GM18517 (cell line): Measurements from ENCODE around the gene TRIM15.
"Not testable (repeated sequence)": the region's sequence is repeated elsewhere in the genome, so short reads cannot be mapped to it uniquely, and the experiment has no call there.

Source experiments
- ATAC-seq: cut with Tn5 transposase; IDR thresholded peaks from one replicate; pipeline ENCODE4 v1.9.1; 2021; ENCODE audit warnings: mild to moderate bottlenecking, moderate library complexity; ENCODE audit not compliant: unreplicated experiment

Gene TRIM15

DNA sequence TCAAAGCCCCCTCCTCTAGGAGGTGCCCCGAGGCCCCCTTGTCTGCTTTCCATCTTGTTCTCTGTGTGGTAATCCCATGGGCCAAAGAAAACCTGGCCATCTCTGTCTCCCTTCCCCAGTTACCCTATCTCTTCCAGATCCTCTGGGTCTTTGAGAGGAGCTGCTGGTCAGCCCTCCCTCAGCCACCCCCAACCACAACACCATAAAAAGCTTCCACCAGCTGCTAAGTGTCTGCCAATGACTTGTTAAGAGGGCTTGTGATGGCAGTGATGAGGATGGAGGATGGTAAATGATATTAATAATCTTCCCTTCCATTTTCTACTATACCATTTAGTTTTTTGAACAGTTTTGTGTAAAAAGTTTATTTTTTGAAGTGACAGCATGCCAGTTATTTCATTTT, 32.6 kb downstream of the TRIM15 start:
- ATAC-seq = no peak

DNA sequence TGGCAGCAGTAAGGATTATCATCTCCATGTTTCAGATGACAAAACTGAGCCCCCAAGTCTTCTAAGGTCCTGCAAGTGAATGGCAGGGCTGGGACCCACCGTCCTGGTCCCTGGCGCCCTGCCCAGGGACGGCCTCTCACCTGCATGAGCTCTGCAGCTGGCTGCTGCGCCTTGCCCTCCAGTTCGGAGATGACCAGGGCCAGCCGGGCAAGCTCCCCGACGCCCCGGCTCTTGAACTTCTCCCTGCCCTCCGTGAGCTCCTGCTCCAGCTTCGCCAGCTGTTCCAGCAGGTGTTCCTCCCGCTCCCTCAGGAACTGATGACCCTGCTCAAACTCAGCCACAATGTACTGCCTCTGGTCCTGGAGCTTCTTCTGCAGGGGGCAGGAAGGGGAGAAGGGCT, 33.0 kb downstream of the TRIM15 start:
- no peak for ATAC-seq

DNA sequence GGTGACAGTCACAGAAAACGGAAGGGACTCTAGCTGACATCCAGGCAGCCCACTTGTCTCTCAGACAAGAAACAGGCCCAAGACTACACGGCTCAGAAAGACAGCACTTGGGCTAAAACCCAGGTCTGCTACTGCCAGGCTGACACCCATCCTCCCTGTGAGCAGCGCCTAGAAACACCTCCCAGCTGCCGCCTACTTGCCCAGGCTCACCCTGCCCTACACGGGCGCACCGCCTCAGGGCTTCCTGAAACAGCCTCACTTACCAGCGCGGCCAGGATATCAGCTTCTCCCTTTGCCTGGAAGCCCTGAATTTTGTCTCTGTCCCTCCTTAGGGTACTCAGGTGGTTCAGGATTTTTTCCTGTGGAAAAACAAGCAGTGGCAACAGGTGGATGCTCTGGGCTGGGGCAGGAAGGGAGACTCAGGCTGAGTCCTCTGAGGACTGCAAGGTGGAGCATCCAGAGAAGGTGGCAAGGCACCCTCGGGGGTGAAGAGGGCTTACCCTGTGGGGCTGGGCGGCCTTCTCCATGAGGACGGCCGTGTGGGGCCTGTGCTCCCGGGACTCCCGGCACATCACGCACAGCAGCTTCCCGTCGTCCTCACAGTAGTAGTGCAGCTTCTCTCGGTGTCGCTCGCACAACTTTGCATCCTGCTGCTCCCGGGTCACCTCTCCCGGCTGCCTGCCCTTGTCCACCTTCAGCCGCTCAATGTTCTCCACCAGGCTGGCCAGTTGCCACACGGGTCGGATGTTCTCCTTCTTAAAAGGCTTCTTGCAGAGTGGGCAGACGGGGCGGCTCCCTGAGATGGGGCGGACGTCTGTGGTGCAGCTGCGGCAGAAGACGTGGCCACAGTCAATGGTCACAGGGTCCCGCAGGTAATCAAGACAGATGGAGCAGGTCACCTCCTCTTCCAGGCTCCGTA, 35.1 kb downstream of the TRIM15 start:
- ATAC-seq = no peak

DNA sequence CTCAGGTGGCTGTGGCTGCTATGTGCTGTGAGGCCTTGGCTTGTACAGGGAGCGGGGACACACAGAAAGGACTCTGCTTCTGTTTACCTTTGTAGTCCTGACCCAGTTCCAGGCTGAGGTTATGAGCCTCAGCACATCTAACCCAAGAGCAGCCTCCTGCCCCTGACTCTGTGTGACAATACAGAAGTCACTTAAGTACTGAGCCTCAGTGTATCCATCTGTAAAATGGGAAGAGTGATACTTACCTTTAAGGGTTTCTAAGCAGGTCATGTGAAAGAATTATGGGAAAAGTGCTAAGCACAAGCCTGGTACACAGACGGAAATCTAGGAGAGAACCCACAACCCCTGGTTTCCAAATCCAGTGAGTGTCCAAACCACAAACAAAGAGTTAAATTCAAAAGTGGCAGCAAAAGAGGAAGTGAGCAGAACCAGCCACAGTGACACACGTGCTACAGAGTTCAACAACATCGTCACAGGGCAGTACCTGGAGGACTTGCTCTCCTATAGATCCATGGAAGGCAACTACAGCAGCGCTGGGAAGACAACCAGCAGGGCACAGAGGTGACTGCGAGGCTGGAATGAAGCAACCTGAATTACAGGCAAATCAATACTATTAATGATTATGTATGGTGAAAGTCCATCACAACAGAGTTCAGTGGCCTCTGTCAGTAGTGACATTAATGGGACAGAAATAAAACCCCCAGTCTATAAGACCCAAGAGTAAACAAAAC, 37.4 kb downstream of the TRIM15 start:
- ATAC-seq = peak; percentile 71

DNA sequence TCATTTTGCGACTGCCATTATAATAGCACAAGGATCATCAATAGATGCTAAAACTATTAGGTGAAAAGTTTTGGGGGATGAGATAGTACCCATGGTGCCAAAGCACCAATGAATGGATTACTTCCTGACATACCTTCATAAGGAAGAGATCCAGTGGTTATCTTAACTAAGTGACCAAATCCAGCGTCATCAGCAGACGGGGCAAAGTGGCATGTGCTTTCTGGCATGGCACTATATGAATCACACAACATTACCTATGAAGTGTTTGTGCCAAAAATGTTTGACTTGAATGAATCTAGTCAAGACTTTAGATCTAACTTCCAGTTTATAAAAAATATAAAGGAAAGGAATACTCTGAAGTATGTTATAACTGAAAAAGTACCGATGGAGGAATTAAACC, 39.0 kb downstream of the TRIM15 start:
- no peak for ATAC-seq

DNA sequence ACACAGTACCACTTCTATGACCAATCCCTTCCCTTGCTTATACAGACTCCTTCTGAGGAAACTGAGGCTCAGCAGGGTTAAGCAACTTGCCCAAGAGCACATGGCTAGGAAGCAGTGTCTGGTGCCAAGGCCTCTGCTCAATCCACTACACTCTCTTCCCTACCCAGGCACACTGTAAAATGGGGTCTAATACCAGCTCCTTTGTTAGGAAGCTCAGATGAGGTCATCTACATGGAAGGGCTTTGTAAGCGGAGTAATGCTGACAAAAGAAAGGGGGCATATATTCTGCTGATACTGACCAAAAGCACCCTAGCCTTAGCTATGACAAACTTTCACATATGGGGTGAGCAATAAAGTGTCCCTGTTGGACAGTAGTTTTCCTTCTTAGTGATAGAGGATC, 40.8 kb downstream of the TRIM15 start:
- no peak for ATAC-seq

DNA sequence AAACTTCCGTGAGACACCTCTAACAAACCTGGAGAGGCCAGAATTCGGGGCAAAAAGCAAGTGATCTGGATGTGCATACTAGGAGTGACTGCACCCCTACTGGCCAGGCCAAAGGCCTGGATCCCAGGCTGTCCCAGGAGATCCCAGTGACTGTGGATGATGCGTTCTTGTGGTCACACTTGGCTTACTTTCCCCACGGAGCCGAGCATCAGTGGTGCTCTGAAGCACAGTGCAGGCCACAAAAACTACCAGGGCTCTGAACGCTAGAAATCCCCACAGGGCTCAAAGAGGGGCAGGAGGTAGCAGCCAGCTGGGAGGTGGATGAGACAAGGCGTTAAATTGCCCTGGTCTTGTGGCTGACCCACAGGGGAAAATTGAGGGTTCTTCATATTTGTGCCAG, 42.8 kb downstream of the TRIM15 start:
- ATAC-seq = no peak

DNA sequence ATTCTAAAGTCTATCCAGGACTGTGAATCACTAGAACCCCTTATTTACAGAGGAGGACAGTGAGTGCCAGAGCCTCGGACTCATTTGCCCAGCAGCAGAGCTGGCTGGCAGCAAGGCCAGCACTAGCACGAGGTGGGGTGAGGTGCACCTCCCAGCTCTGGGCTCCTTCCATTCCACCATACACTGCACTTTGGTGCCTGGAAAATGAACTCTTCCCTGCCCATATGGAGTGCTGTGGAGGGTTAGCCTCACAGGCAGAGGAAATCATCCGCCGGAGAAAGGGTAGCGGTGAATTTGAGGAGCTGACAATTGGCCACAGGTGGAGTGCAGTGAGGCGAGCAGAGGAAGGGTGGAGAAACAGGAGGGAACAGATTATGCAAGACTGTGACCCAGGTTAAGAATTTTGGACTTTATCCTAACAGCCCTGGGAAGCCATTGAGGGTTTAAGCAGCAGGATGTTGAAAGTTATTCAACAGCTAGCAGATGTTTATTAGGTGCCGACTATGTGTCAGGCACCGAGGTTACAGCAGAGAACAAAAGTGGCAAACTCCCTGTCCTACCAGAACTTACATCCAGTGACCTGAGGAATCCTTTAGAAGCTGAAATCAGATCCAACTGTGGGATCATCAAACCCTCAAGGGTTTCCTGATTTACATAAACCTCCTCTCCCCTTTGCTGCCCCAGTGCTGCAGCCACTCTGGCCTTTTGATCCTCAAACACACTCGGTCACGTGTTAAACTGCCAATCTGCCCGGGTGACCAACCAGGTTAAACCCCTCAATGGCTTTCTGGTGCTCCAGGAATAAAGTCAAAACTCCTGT, 43.7 kb downstream of the TRIM15 start:
- no peak for ATAC-seq

DNA sequence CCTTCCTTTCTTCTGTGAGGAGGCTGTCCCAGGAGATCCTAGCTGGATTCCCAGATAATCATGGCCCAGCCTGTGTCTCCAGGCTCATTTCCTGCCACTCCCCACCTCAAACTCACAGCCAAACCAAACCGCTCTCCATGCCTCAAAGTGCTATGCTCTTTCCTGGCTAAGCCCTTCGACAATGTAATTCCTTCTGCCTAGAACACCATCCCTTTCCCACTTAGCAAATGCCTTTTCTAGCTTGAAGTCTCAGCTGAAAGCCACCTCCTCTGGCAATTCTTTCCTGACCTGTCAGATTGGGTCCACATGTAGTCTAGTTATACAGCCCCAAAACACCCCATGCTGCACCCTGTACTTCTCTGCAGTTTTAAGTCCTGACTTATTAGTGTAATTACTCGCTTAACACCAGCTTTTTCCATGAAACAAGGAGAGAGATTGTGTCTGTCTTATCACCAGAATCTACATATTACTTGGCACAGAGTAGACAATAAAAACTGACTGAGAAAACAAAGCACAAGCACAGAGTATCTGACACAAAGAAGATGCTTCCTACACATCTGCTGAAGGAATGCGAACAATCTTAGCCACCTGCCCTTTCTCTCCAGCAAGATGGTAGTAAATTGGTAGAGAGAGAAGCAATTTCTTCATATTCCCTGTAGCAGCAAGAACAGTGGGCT, 44.4 kb downstream of the TRIM15 start:
- ATAC-seq = no peak

DNA sequence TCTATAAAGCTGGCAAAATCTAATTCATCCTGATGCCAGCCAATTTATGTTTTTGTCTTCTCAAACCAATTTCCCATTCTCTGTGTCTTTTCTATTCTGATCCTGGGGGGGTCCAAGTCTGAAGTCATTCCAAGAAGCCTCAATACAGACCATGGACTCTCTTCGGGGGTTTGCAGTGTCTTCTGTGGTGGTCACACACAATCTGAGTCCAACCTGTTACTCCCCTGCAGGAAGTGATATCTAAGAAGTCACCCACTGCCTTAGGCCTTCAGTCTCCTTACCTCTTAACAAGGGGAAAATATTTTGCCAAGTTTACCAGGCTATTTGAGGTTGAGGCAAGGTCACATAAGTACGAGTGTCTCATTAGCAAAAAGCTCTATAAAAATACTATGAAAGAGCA, 48.0 kb downstream of the TRIM15 start:
- no peak for ATAC-seq

DNA sequence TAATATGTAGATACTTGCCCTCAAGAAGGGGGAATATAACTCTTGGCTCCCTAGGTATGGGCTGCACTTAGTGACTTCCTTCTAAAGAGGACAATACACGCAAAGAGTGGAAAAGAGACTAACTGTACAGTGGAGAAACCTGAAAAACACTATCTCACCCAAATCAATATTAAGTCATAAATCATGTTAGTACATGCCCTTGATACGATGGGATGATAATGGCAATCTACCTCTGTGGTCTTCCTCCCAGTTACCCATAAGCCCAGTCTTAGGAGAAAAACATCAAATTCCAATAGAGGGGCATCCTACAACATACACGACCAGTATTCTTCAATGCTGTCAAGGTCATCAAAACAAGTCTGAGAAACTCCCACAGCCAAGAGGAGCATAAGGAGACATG, 48.6 kb downstream of the TRIM15 start:
- no peak for ATAC-seq

DNA sequence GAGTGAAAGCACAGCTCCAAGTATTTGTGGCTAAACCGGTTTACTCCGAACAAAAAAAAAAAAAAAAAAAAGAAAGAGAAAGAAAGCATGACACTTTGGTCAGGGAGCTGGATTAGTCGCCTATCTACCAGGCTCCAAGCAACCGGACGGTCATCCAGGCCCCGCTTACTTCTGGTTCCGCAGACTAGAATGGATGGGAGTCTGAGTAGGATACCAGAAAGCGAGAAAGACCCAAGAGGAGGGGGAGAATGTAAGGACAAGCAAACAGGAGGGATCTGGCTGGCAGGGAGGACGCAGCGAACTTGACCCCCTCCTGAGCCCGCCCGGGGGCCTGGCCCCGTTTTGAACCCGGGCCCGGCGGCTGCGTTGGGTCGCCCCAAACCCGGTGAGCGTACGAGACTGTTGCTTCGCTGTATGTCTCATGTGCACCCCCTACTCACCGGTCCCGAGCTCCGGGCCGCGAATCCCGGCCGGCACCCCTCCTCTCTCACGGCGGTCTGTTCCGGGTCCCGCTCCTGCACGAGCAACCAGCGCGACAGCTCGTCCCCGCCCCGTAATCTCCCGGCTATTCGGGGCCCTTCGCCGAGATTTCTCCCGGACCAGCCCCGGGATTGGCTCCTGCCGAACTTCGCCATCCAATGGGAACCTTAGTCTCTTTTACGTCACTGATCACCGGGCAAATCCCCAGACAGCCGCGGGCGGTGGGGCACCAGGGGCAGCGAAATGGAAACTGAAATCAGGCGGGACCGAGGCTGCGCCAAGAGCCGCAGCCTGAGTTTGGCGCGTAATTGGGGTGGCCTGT, 49.7 kb downstream of the TRIM15 start, which contains the start of gene TRIM26:
TRIM26 (minus strand) TSS at position 542 of the 802 bp plus-strand sequence. CDS start 14,303 bp downstream, outside the sequence.
- peak; percentile 87 for ATAC-seq

DNA sequence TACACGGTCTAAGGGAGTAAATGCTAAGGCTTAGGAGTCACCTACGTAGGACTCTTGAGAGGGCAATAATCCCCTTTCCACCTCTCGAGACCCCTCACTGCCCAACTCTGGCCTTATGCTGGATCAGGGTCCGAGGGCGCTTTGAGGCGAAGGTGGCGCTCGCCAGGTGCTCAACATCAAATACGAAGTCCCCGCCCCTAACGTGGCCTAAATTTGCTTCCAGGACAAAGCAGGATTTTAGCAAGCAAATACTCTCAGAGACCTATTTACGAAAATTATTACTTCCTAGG, 50.3 kb downstream of the TRIM15 start:
- no peak for ATAC-seq

DNA sequence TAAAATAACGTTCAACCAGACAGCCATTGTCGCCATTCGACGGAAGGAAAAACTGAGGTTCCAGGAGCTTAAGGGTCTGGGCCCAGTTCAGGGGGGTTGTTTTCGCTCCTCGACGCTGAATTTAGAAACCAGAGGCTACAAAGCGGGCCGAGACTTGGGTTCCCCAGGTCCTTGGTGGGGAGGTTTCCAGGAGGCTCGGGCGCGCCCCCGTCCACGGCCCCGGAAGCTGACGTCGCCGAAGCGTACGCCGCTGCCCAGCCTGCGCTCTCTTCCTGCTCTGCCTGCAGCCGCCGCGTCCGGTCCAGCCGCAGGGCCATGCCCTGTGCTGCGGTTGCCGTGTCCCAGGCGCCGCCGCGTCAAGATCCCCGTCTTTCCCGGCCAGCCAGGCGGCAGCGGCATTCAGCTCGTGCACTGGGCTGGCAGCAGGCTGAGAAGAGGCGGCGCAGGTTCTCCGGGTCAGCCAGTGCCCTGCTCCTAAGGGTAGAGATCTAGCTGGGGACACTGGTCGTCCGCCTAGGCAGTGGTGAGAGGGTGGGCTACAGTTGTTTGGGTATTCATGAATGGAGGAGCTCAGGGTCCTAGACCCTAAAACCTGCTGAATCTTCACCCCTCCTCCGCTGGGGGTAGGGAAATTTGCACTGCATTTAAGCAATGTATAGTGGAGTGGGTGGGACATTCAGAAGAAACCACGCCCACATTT, 50.8 kb downstream of the TRIM15 start:
- peak; percentile 39 for ATAC-seq

DNA sequence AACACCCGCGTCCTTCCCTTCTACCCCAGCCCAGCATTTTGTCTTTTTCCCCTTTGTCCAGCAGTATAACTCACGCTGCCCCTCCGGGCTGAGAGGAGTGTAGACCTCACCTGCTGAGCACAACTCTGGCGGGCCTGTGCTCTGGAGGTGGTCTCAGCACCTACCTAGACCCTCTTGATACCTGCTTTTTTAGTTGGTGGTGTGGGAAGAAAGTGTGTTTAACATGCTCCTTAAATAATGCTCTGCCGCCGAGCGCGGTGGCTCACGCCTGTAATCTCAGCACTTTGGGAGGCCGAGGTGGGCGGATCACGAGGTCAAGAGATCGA, 51.3 kb downstream of the TRIM15 start:
- ATAC-seq = no peak

DNA sequence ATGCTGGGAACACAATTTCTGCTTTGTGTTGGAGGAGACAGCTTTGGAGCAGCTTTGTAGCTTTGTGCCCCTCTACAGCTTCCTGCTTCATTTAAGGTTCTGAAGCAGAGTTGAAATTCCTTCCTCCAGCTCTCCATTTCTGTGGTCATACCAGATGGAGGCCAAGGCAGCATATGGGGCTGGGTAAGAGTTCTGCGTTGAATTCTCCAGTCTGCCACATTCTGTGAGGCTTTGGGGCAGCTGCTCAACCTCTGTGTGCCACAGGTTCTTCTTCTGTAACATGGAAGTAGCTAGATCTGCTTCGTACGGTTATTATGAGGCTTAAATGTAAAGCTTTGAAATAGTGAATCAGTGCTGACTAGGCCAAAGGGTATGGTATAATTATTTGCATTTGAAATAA, 52.8 kb downstream of the TRIM15 start:
- no peak for ATAC-seq

DNA sequence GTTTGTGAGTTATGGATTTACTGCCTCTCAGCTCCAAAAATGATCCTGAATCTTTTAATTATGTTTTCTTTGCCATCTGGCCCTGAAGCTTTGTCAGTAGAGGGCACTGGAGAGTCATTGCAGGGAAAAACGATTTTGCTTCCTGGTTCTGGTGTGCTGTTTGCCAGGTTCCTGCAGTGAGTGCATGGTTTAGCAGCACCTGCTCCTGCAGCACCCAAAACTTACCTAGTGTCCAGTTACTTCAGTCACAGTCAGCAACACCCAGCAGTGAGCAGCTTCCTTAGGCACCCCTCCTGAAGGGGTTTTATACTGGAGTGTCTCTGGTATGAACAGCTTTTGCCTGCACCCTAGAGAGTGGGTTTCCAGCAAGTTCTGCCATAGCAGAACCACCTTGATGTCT, 55.9 kb downstream of the TRIM15 start:
- ATAC-seq = no peak

DNA sequence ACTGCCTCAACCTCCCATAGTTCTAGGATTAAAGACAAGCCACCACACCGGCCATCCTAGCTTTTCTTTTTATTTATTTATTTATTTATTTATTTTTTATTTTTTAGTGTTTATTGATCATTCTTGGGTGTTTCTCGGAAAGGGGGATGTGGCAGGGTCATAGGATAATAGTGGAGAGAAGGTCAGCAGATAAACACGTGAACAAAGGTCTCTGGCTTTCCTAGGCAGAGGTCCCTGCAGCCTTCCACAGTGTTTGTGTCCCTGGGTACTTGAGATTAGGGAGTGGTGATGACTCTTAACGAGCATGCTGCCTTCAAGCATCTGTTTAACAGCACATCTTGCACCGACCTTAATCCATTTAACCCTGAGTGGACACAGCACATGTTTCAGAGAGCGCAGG, 58.0 kb downstream of the TRIM15 start:
- ATAC-seq = not testable (repeated sequence)

DNA sequence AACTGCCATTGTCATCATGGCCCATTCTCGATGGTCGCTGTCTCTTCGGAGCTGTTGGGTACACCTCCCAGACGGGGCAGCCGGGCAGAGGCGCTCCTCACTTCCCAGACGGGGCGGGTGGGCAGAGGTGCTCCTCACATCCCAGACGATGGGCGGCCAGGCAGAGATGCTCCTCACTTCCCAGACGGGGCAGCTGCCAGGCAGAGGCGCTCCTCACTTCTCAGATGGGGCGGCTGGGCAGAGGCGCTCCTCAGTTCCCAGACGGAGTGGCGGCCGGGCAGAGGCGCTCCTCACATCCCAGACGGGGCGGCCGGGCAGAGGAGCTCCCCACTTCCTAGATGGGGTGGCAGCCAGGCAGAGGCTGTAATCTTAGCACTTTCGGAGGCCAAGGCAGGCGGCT, 58.6 kb downstream of the TRIM15 start:
- not testable (repeated sequence) for ATAC-seq
